ENCODE results near the gene GPC6.

The GPC6 gene

GRCh38 chr13:94129490-94129894, 902.9 kb downstream of the GPC6 start:
- DNase-seq (ENCODE audit: insufficient read length), result no peak
- TF ChIP-seq TAF1 (IDR thresholded peaks at IDR 0.05; ENCODE audit: borderline replicate concordance, low read depth, low read length), result no peak
- TF ChIP-seq POLR2AphosphoS5 (IDR thresholded peaks at IDR 0.05; ENCODE audit: low read depth, low read length), result no peak
- TF ChIP-seq POLR2A (IDR thresholded peaks at IDR 0.05; ENCODE audit: low read depth, low read length), result no peak
- no peak for FAIRE-seq

DNA sequence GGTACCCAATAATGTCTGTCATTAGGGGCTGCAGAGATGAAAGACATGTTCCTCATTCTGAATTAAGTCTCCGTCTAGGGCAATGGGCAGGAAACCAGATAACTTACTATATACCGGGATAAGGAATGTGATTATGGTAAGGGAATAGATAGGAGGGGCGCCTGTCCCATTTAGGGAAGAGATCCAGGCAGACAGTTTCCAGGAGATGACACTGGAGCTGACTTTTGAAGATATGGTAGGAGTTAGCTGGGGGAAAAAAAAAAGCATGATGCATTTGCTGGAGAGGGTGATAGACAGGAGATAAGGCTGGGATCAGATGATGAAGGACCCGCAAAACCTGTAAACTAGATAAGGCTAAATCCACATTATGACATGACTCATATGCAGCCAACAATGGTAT, 912.2 kb downstream of the GPC6 start:
- no peak for TF ChIP-seq POLR2A (IDR thresholded peaks at IDR 0.05; ENCODE audit: low read depth, low read length)
- TF ChIP-seq POLR2AphosphoS5 (IDR thresholded peaks at IDR 0.05; ENCODE audit: low read depth, low read length), result no peak
- TF ChIP-seq TAF1 (IDR thresholded peaks at IDR 0.05; ENCODE audit: borderline replicate concordance, low read depth, low read length), result no peak
- FAIRE-seq, result no peak
- no peak for DNase-seq (ENCODE audit: insufficient read length)

GRCh38 chr13:94139393-94139995, 912.9 kb downstream of the GPC6 start:
- no peak for FAIRE-seq
- TF ChIP-seq TAF1 (IDR thresholded peaks at IDR 0.05; ENCODE audit: borderline replicate concordance, low read depth, low read length) (no peak), POLR2AphosphoS5 (IDR thresholded peaks at IDR 0.05; ENCODE audit: low read depth, low read length) (no peak), POLR2A (IDR thresholded peaks at IDR 0.05; ENCODE audit: low read depth, low read length) (no peak)
- DNase-seq (ENCODE audit: insufficient read length), result no peak

DNA sequence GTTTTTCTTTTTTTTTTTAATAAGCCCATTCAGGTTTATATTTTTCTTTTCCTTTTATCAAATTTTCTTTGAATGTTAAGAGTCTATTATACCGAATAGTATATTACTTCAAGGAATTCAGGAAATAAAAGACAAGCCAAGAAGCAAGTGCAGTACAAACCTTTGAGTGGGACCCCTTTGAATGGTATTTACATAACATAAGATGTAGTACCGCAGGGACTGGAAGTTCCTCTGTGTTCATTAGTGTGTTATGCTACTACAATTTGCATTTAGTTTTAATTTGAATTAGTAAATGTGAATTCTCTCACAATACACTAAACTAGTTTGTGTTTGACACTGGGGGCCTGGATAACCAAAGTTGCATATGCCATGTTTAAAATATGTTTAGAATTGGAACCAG, 913.4 kb downstream of the GPC6 start:
- FAIRE-seq (no peak), DNase-seq (ENCODE audit: insufficient read length) (no peak)
- no peak for TF ChIP-seq POLR2AphosphoS5 (IDR thresholded peaks at IDR 0.05; ENCODE audit: low read depth, low read length)
- TF ChIP-seq TAF1 (IDR thresholded peaks at IDR 0.05; ENCODE audit: borderline replicate concordance, low read depth, low read length), result no peak
- TF ChIP-seq POLR2A (IDR thresholded peaks at IDR 0.05; ENCODE audit: low read depth, low read length), result no peak

DNA sequence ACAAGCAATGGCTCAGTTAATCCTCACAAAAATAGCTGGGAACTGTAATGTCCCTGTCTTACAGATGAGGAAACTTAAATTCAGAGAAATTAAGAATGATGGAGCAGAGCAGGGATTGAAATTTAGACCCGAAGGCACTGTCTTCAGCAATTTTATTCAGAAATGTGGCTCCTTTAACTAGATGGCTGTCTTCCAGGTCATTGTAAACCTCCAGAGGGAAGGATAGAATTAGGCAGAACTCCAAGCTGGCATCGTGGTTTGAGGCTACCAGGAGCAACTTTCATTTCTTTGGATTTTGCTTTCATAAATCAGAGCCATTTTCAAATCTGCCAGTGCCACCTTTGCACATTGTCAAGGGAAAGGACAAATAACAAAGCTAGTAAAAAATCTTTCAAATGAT, 913.9 kb downstream of the GPC6 start:
- no peak for DNase-seq (ENCODE audit: insufficient read length)
- TF ChIP-seq POLR2A (IDR thresholded peaks at IDR 0.05; ENCODE audit: low read depth, low read length), result no peak
- TF ChIP-seq TAF1 (IDR thresholded peaks at IDR 0.05; ENCODE audit: borderline replicate concordance, low read depth, low read length), result no peak
- no peak for TF ChIP-seq POLR2AphosphoS5 (IDR thresholded peaks at IDR 0.05; ENCODE audit: low read depth, low read length)
- no peak for FAIRE-seq

DNA sequence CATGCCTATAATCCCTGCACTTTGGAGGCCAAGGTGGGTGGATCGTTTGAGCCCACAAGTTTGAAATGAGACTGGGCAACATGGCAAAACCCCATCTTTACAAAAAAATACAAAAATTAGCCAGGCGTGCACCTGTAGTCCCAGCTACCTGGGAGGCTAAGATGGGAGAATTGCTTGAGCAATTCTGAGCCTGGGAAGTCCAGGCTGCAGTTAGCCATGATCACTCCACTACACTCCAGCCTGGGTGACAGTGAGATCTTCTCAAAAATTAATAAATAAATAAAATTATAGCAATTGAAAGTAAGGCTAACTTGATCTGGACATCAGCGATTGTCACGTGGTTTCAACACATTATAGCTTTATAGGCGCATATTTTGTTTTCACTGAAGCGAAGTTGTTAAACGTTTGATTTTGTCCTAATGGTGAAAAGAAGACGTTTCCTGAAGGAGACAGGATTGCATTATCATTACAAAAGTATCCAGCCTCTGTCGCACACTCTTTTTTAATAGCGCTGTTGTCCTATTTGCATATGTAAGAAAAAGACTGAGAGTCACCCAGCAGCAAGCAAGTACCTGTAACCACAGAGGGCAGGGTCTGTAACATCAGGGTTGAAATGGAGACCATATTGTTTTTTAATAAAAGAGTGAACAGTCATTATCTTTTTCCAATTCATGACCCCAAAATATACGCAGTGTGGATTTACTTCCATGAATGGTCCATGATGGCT, 917.2 kb downstream of the GPC6 start:
- FAIRE-seq, result no peak
- TF ChIP-seq POLR2AphosphoS5 (IDR thresholded peaks at IDR 0.05; ENCODE audit: low read depth, low read length) (no peak), TAF1 (IDR thresholded peaks at IDR 0.05; ENCODE audit: borderline replicate concordance, low read depth, low read length) (no peak), POLR2A (IDR thresholded peaks at IDR 0.05; ENCODE audit: low read depth, low read length) (no peak)

DNA sequence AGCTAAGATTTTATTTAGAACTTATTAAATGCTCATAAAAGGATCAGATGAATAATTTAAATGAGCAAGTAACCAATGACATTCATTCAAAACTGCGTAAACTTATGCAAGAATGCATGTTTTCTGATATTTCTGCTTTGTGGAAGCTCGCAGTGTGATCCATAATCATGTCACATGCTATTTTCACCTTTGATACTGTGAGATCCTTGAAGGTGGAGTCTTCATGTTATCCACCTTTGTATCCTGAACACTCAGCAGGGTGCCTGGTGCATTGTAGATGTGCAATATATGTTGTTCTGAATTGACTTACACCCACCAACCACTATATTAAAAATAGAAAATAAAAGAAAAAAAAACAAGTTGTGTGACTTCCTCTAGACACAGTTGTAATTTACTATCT, 919.4 kb downstream of the GPC6 start:
- TF ChIP-seq POLR2A (IDR thresholded peaks at IDR 0.05; ENCODE audit: low read depth, low read length), result no peak
- TF ChIP-seq POLR2AphosphoS5 (IDR thresholded peaks at IDR 0.05; ENCODE audit: low read depth, low read length), result no peak
- no peak for TF ChIP-seq TAF1 (IDR thresholded peaks at IDR 0.05; ENCODE audit: borderline replicate concordance, low read depth, low read length)
- FAIRE-seq, result no peak
- no peak for DNase-seq (ENCODE audit: insufficient read length)

More for the DNA sequence above, 917.2 kb downstream of the GPC6 start:
- DNase-seq (ENCODE audit: insufficient read length), result no peak

- TF ChIP-seq POLR2AphosphoS5 (IDR thresholded peaks at IDR 0.05; ENCODE audit: low read depth, low read length) (no peak), TAF1 (IDR thresholded peaks at IDR 0.05; ENCODE audit: borderline replicate concordance, low read depth, low read length) (no peak), POLR2A (IDR thresholded peaks at IDR 0.05; ENCODE audit: low read depth, low read length) (no peak)
- DNase-seq (ENCODE audit: insufficient read length), result no peak
- FAIRE-seq, result no peak
Observed at GRCh38 chr13:94153586-94153985, 927.0 kb downstream of the GPC6 start.

GRCh38 chr13:94154367-94154766, 927.8 kb downstream of the GPC6 start:
- TF ChIP-seq TAF1 (IDR thresholded peaks at IDR 0.05; ENCODE audit: borderline replicate concordance, low read depth, low read length) (no peak), POLR2A (IDR thresholded peaks at IDR 0.05; ENCODE audit: low read depth, low read length) (no peak), POLR2AphosphoS5 (IDR thresholded peaks at IDR 0.05; ENCODE audit: low read depth, low read length) (no peak)
- no peak for DNase-seq (ENCODE audit: insufficient read length)
- no peak for FAIRE-seq

DNA sequence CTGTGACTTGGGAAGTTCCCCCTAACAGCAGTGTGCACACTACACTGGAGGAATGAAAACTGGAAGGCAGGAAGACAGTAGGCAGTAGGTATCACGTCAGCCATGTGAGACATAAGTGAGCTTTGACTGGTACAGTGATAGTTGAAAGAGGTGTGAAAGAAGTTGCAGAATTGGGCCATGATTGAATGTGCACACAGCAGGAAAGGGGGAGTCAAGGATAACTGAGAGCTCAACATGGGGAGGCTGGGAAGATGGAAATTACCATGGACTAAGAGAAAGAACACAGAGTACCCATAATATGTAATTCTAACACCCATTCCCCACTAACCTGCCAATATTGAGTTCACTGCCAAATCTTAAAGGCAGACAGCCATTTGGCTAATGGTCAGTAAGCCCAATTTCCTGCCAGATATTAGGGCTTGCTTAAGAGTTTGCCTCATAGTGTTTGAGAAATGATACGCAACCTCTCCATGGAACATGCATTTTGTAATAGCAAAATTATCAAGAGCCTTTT, 931.2 kb downstream of the GPC6 start:
- FAIRE-seq, result no peak
- TF ChIP-seq POLR2A (IDR thresholded peaks at IDR 0.05; ENCODE audit: low read depth, low read length) (no peak), POLR2AphosphoS5 (IDR thresholded peaks at IDR 0.05; ENCODE audit: low read depth, low read length) (no peak), TAF1 (IDR thresholded peaks at IDR 0.05; ENCODE audit: borderline replicate concordance, low read depth, low read length) (no peak)
- DNase-seq (ENCODE audit: insufficient read length), result no peak

DNA sequence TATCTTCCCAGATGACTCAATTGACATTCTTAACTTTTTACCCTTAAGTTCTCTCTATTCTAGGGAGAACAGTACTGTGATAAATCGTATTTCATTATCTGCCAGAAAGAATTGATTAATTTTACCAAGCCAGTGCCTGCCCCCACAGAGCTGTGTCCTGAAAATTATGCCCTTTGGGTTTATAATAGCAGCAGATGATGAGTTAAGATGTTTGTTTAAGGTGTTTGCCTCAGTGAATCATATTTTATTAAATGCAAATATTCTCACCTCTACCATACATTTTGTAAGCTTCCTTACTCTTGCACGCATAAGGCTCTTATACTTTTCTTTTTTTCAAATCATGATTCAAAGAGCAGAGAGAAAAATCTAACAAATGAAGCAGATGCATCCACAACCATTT, 934.3 kb downstream of the GPC6 start:
- DNase-seq (ENCODE audit: insufficient read length) (no peak), FAIRE-seq (no peak)
- TF ChIP-seq POLR2AphosphoS5 (IDR thresholded peaks at IDR 0.05; ENCODE audit: low read depth, low read length), result no peak
- no peak for TF ChIP-seq TAF1 (IDR thresholded peaks at IDR 0.05; ENCODE audit: borderline replicate concordance, low read depth, low read length)
- TF ChIP-seq POLR2A (IDR thresholded peaks at IDR 0.05; ENCODE audit: low read depth, low read length), result no peak

DNA sequence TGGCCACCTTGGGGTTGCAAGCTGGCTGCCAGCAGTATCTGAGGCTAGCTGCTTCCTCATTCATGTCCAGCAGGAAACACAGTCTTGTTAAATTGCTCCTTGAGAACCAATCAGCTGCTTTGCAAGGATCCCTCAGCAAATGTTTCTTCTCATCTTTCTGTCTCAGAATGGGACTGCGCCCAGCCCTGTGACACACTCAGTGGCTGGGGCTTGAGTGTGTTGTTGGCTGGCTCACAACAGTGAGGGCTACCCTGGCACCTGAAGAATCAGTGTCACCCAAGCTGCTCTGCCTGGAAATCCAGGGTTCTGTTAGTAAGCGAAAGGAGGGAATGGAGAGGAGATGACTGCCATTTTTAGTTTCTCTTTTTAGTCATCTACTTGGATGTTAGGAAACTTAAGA, 935.7 kb downstream of the GPC6 start:
- no peak for DNase-seq (ENCODE audit: insufficient read length)
- FAIRE-seq, result no peak
- TF ChIP-seq POLR2AphosphoS5 (IDR thresholded peaks at IDR 0.05; ENCODE audit: low read depth, low read length), result no peak
- TF ChIP-seq TAF1 (IDR thresholded peaks at IDR 0.05; ENCODE audit: borderline replicate concordance, low read depth, low read length), result no peak
- TF ChIP-seq POLR2A (IDR thresholded peaks at IDR 0.05; ENCODE audit: low read depth, low read length), result no peak
